SH-SY5Y (cell line): Measurements from ENCODE around the gene RSRC1.

ENCODE experiments used
- GATA2 ChIP-seq: IDR thresholded peaks from 2 replicates; pipeline ENCODE4 v1.6.1; 2011; ENCODE audit warnings: mild to moderate bottlenecking, low read depth, low read length
- GATA3 ChIP-seq: IDR thresholded peaks from 2 replicates; pipeline ENCODE4 v1.6.1; 2011; ENCODE audit warnings: low read depth, mild to moderate bottlenecking, low read length, moderate library complexity

- TF ChIP-seq GATA3 = no peak
- no peak for TF ChIP-seq GATA2
Observed at GRCh38 chr3:158108445-158108985, 1.4 kb upstream of the RSRC1 start.
